Measurements from ENCODE around the gene COBLL1.

COBLL1 gene

GRCh38 chr2:164642268-164642667 is 199.4 kb downstream of the COBLL1 start:
- no peak overlapping the region for H3K9ac ChIP-seq (ENCODE audit: low read length)
- no peaks in the 10 kb centered on the region for H3K36me3 ChIP-seq (ENCODE audit: control insufficient read depth, insufficient read depth, low read length)
- H3K9me3 ChIP-seq (ENCODE audit: control insufficient read depth, insufficient read depth, low read depth, low read length), result no peaks in the 10 kb centered on the region
- no peaks in the 10 kb centered on the region for H3K4me1 ChIP-seq (ENCODE audit: control insufficient read depth, insufficient read depth, low read length)
- H3K27me3 ChIP-seq (ENCODE audit: control insufficient read depth, insufficient read depth, low read length), result no peaks in the 10 kb centered on the region
- no peak overlapping the region for H3K4me3 ChIP-seq (ENCODE audit: low read depth, low read length)
- no peak overlapping the region for H3K27ac ChIP-seq (ENCODE audit: low read depth, low read length)
